DND-41 (cell line): ENCODE data around the gene CDC37L1.

ENCODE experiments used
- CTCF ChIP-seq: IDR thresholded peaks from 2 replicates; pipeline ENCODE4 v1.5.1; 2012; ENCODE audit warnings: borderline replicate concordance, low read length, moderate library complexity, mild to moderate bottlenecking; ENCODE audit not compliant: poor library complexity, severe bottlenecking; ENCODE audit errors: extremely low read depth
- EZH2 ChIP-seq: IDR thresholded peaks from 3 replicates; pipeline ENCODE4 v1.6.1; 2012; ENCODE audit warnings: borderline replicate concordance, low read depth, mild to moderate bottlenecking, moderate library complexity, low read length, inconsistent platforms; ENCODE audit not compliant: severe bottlenecking

- peak; percentile 57 for TF ChIP-seq CTCF
- no peak for TF ChIP-seq EZH2
Measured at GRCh38 chr9:4640027-4640426, 39.3 kb upstream of the CDC37L1 start.
